Activated CD4-positive, alpha-beta T cell treated with anti-CD3 and anti-CD28 coated beads for 24 hours (primary cell): ENCODE results near the gene MMS22L.
"Not testable (repeated sequence)": the region's sequence is repeated elsewhere in the genome, so short reads cannot be mapped to it uniquely, and the experiment has no call there.

Experiments used
- DNase-seq, 2 donors: peaks; one replicate each; pipeline ENCODE4 v3.0.0-alpha.2; 2020; ENCODE audit warnings: low read depth in 2 of 2

The MMS22L gene

DNA sequence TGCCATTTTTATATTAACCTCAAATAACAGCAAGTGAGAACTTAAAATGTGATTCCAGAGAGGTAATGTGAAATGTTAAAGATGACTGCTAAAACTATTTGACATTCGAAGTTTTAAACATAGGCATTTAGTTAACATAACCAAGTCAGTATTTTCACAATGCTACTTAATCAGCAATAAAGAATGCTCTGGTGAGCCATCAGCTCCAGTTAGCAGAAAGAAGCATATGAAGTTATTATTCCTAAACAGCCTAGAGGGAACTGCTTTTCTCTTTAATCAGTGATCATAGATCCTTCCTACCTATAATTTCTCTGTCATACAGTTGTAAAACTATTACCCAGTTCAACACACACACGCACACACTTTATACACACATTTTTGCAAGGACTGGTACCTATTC, 60.1 kb downstream of the MMS22L start:
- DNase-seq = no peak

DNA sequence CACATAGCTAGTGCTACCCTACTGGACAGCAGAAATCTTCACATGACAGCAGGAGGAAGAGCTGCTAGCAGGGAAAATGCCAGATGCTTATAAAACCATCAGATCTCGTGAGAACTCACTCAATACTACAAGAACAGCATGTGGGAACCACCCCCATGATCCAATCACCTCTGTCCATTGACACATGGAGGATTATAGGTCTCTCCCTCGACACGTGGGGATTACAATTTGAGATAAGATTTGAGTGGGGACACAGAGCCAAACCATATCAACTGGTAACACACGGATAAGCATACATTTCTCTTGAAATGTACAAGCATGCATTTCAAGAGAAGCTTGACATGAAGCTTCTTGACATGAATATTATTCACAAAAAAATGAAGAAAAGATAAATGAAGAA, 64.1 kb downstream of the MMS22L start:
- no peak for DNase-seq

DNA sequence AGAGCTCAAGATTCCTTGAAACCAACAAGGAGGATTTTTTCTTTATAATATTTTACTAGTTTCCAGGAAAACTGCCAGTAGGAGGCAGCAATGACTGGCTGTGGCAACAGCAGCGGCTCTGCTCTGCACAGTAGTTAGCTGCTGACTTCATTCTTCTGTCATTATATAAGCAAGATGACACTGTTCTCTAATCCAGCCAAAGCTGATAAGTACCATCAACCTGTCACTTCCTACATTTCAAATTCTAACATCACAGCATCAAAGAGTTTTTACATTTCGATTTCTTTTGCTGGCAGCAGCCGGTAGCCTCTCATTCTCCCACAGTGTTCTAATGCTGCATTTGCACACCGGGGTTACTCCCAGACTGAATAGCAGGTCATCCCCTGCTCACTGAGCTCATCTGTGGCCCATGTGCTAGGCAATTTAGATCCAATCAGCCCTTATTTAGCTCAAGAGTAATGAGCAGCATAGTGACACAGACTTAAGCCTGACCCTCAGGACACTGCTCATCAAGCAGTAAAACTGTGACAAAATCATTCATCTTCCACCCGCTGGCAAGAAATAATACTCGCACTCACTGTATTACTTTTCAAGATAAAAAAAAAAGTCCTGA, 67.8 kb downstream of the MMS22L start:
- DNase-seq = no peak

DNA sequence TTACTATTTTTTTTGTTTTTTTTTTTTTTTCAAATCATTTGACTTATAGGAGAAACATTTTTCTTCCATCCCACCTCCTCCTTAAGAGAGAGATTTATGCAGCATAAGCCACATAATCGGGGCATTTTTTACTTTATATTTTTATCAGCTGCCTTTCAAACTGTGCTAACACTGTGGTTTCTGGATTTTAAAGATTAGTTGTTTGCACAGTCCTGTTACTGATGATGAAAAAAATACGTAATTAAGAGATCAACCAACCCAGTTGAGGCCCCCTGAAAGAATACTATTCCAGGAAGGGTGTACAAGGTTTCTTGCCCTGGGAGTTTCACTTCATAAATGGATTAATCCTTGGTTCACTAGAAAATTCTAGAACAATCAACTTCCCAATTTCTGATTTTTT, 68.3 kb downstream of the MMS22L start:
- DNase-seq = no peak

DNA sequence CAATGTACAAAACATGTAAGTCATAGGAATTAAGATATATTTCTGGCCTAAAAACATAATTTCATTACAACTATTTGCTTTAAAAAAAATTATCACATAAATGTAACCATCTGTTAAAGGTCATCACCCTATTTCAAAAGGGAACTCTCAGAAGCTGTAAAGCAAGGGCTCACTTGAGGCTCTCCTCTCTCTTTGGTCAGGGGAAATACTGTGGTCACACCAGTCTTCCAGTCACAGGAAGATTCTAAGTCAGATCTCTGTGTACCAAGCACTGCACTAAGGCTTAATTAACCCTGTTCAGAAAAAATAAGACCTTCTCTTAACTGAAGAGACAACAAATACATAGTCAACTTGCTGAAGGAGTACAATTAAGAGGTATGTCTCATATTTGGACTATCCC, 75.6 kb downstream of the MMS22L start:
- DNase-seq = no peak

DNA sequence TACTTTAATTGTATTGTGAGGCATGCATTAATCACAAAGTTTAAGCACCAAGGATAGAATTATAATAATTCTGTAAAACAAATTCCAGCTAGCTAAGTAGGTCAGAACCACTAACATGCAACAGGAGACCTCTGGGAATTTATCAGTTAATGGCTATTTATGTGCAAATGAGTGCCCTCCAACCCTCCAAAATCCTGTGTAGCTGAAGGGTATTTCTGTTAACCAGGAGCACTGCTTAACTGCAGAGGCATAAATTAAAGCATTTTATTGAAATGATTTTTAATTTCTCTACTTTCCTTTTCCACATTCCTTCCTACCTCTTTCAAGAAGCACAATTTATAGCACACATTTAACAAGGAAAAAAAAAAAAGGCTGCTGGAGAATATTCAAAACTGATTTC, 77.0 kb downstream of the MMS22L start:
- no peak for DNase-seq

DNA sequence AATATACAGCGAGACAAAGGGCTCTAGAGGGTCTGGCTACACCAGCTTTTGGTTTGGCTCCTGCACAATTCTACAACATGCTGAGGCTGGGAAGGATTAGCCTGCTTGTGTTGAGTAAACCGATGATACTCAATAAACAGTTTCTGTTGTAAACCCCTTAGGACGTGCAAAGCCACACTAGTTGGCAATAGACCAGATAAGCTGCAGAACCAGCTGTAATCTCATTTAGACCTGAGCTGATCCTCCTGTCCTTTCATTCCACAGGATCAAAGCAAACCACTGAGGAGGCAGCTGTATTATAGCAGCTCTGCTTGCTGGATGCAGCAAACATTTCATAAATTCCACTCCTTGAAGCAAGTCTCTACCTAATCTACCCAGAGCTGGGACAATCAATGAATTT, 79.7 kb downstream of the MMS22L start:
- no peak for DNase-seq

DNA sequence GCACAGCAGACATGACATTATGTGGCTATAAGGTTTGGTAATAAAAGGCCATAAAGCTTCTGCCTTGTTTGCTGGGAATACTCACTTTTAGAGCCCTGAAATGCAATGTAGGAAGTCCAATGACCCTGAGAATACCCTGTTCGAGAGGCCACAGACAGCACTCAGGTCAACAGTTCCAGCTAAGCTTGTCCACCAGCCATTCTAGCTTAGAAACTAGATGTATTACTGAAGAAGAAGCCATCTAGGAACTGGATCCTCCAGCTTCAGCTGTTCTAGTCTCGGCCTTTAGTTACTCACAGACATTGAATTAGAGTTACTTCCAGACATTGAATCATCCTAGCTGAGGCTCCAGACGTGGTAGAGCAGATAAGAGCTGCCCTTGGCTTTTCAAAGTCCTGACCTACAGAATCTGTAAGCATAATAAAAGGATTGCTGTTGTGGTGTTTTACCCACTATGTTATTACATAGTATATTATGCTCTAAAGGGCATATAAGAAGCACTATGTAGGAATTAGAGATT, 84.9 kb downstream of the MMS22L start:
- no peak for DNase-seq

DNA sequence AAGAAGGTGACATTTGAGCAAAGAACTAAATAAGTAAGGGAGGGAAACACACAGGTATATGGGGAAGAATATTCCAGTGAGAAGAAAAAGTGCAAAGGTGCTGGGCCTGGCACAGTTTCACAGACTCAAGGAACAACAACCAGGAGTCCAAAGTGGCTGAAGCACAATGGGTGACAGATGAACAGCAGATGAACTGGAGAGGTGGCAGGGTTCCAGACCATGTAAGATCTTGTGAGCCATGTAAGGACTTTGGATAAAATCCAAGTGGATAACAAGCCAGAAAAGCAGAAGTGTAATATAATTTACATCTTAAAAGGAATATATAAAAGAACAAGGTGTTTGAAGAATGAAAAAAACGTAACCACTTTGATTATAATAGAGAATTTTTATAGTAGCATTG, 87.9 kb downstream of the MMS22L start:
- no peak for DNase-seq

DNA sequence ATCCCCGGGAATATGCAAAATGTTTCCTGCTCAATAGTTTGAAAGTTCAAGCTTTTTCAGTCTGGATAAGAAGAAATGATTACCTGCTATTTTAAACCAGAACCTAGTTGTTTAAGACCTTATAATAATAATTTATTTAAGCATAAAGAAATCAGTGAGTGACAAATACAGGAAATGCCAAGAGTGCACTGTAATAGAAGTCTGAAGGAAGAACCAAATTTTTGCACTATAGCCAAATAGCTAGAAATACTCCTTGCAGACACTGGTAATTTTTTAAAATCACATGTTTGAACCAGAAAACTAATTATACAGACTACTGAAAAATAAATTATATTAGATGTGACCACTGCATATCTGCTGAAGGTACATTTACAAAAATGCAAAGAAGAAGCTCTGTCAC, 93.2 kb downstream of the MMS22L start:
- no peak for DNase-seq

DNA sequence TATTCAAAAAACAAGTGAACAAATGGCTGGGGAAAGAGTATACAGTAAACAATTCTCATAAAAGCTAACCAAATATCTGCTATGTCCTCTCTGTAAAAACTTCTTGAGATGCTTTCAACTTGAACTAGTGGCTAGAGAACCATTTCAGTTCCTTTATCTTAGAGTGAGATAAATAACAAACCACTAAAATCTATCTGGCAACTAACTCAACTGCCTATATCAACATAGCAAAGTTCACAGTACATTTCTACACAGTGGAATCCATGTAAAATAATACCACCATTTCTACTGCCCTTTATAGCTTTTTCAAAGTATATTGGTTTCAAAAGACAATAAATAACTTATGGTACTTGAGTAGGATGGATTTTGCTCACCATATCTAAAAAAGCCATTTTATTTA, 95.1 kb downstream of the MMS22L start:
- DNase-seq = no peak

DNA sequence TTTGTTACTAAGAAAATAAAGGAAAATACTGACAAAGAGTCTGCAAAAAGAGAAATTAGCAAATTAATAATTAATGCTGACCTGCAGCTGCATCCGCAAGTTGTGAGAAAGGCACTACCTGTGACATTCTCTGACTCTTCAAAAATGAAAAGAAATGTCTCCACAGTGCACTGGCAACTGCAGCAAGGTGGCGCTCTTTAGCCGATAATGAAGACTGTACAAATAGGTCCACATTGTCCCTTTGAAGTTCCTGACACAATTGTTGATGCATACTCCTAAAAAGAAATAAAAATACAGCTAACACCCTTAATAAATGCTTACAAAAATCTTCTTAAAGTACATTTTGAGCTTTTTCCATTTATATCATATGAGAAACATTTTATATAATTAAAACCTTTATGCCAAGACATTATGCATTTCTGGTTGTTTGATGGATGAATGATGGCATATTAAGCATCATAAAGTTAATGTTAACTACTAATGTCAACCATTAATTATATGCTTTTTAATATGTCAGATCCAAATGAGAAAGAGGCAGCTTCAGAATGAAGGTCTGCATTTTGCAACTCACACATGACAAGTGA, 96.5 kb downstream of the MMS22L start:
- peak; percentile 43 to 54 for DNase-seq

DNA sequence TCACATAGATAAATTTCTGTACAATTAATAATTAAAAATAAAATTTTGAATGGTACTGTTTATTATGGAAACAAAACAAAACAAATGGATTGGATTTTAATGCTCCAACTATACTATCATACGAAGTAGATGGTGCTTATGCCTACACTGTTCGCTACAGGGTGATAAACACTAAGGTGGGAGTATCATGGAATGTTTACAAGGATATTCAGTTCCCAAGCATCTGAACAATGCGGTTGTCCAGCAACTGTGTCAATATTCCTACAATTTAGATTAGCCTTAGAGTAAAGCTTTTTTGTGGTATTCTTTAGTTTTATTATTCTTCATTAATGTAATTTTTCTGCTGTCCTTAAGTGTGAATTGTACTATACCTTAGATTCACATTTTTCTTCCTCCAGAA, 105.1 kb downstream of the MMS22L start:
- DNase-seq = no peak

DNA sequence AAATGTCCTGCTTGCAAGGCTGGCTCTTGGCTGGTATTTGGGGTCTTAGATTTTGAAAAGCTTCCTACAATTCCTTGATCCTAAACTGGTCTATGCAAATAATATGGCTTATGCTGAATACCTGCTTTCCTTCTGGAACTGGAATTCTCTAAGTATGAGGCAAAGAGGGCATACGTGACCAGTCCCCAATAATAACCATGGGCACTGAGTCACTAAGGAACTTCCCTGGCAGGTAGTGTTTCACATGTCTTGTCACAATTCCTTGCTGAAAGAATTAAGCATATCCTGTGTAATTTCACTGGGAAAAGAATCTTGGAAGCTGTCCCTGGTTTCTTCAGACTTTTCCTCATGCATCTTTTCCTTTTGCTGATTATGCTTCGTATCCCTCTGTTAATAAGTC, 106.5 kb downstream of the MMS22L start:
- no peak for DNase-seq

DNA sequence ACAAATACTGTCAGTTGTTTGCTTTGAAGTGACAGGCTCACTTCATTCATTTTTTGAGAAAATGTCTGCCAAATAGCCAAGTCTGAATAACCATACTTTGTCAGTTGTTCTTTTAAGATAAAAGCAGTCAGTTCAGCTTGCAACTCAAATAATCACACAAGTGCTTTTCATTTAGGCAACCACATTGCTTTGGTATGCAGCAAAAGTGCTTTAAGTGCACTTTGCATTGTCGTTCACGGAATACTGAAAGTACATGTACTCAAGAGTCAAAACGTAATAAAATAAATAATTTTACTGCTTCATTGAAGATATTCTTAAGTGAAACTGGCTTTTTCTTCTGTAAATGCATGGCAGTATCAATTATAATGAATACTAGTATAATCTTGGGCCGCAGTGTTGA, 107.2 kb downstream of the MMS22L start:
- DNase-seq = no peak

DNA sequence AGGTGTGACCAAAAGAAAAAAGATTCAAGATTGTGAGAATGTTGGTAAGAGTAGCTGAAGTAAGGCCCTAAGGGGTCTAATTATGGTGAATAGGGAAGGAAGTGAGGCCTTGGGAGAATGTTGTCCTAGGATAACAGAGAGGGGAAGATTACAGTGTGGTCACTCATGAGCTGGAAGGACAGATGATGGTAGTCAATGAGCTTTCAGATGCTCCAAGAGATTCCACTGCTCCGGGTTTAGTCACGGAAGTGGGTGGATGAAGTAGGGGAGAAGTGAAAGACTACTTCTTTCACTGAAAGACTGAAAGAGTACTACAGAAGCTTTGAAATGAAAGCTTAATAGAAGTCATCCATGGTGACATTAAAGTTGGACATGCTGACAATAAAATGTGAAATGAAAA, 108.5 kb downstream of the MMS22L start:
- DNase-seq = no peak

DNA sequence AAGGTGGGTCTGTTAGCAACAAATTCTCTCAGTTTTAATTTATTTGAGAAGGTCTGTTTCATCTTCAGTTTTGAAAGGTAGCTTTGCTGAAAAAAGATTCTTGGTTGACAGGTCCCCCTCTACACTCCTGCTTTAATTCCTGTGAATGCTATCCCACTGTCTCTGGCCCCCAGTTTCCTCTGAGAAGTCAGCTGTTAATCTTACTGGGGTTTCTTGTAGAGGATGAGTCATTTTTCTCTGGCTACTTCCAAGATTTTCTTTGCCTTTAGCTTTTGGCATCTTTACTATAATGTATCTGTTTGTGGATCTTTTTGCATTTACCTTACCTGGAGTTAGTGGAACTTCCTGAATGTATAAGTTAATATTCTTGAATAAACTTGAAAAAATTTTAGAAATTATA, 122.7 kb downstream of the MMS22L start:
- no peak for DNase-seq

DNA sequence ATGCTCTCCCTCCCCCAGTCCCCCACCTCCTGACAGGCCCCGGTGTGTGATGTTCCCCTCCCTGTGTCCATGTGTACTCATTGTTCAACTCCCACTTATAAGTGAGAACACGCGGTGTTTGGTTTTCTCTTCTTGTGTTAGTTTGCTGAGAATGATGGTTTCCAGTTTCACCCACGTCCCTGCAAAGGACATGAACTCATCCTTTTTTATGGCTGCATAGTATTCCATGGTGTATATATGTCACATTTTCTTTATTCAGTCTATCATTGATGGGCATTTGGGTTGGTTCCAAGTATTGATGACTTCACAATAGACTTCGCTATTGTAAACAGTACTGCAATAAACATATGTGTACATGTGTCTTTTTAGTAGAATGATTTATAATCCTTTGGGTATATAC, 127.6 kb downstream of the MMS22L start:
- not testable (repeated sequence) for DNase-seq

DNA sequence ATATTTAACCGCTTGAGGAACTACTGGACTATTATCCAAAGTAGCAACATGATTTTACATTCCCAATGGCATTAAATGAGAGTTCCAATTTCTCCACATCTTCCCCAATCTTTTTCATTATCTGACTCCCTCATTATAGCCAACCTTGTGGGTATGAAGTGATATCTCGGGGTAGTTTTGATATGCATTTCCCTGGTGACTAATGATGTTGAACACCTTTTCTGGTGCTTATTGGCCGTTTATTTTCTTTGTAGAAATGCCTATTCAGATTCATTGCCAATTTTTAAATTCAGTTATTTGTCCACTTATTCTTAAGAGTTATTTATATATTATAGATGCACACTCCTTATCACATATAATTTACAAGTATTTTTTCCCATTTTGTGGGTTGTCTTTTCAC, 129.0 kb downstream of the MMS22L start:
- DNase-seq = no peak

DNA sequence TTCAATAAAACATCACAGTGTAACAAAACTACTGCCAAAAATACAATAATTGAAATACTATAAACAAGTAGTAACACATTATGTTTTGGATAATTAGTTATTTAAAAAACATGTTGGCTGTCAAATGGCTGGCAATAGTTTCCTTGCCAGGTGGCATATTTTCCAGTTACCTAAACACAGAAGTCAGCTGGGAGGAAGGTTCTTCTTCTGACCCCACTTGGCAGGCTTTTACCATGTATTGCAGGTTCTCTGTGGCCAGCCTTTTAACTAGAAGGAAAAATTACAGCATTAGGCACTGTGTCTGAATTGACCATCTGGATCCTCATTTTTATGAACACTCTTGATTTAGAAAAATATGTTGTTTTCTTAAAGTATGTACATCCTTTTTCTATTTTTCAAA, 131.4 kb downstream of the MMS22L start:
- DNase-seq = no peak

DNA sequence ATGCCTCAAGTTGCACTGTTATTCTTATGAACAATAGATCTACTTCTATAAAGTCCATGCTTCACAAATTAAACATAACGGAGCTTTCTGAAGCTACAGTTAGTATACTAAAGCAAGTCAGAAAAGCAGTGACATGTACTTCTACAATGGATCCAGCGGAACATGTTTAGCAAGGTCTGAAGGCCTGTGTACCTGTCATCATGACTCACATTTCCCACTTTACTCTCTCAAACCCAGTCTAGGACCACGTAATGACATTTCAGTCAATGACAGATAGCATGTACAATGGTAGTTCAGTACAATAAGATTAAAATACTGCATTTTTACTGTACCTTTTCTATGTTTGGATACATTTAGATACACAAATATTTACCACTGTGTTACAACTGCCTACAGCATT, 132.1 kb downstream of the MMS22L start:
- no peak for DNase-seq

DNA sequence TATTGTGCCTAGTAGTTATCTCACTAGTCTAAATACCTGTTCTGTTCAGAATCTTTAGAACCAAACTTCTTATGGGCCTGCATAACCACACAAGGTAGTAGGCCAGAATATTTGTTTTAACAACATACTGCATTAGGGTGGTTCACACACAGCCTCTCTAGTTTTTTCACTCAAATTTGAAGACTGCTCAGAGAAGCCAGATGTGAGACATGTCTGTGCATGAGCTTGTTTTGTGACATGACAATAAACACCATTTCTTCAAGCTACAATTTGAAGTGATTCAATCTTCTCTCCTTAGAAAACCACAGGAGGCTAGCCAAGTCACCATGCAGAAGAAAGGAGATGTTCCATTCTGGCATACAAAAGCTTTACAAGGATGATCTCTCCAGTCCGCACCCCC, 135.6 kb downstream of the MMS22L start:
- no peak for DNase-seq

DNA sequence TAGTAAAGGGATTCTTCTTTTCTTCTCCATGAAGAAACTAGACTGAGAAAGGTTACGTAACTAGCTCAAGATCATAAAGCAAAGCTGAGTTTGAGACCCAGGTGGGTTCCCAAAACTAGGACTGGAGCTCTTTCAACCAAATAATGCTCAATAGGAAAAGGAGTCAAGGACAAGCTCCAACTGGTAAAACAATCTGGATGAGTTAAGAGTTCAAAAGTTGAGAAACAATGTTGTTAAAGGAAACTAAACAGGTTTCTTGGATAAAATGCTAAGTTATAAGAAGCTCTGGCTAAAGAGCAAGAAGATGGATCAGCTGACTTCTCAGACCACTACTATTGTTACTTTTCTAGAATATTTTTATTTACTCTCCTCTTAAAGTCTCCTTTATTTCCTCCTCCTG, 137.3 kb downstream of the MMS22L start:
- no peak for DNase-seq

DNA sequence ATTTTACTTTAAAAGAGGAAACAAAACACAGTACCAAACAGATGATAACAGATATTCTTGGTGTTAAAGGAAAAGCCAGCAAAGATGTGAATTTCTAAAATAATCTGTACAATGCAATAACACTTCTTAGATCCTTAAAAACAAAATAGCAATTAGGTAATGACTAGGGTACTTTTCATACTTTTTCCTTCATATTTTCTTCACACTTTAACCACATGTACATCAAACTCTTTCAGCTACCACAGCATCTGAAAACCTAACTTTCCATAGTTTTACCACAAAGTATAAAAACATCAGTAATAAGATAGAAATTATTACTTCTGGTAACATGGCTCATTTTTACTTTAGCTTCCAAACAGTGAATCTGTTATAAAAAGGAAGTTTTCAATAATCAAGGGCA, 141.3 kb downstream of the MMS22L start:
- DNase-seq = no peak
